Effector CD4-positive, alpha-beta T cell (primary cell): Measurements from ENCODE around the gene DDX1.
"Not testable (repeated sequence)": the region's sequence is repeated elsewhere in the genome, so short reads cannot be mapped to it uniquely, and the experiment has no call there.

Source experiments
- DNase-seq: peaks from one replicate; pipeline ENCODE4 v3.0.0-alpha.2; 2020
- total RNA-seq: gene quantifications from one replicate; lab custom pipeline; 2026; lab: John Stamatoyannopoulos, UW

DDX1 gene
- total RNA-seq, result 43.0 reads per million, percentile 65 among the genes with 10 or more reads in this experiment

DNA sequence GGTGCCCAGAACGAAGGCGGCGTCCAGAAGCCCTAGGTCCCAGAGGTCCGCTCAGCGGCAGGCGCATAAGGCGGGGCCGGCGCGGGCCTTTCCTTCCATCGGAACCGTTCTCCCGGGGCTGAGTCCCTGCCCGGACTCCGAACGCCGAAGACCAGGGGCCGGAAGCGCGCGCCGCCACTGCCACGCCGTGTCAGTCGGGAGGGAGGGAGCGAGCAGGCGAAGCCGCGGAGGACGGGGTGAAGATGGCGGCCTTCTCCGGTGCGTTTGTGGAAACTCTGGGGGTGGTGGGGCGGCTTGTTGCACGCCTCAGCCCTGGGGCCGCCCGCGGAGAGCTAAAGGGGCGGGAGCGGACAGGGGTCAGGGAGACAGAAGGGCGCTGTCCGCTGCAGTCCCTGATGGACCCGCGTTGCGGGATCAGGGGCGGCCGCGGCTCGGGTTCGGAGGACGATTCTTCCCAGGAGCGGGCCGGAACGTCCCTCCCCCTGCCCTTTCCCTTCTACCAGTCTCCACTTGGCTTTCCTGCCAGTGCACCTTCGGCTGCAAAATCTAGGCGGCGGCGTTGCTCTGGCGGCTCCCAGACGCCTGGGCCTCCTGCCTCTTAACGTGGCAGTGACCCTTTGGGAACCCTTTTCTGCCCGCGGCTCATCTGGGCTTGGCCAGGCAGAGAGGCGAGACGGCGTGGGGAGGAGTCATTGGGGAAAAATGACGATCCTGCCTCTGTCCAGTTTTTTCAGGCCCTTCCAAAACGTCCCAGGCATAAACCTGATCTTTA lies at the start of gene DDX1:
Gene DDX1, plus strand, starts transcription at position 177 of the 772 bp plus-strand sequence. Its CDS starts 66 bp downstream, at position 243.
- peak; percentile 79 for DNase-seq

DNA sequence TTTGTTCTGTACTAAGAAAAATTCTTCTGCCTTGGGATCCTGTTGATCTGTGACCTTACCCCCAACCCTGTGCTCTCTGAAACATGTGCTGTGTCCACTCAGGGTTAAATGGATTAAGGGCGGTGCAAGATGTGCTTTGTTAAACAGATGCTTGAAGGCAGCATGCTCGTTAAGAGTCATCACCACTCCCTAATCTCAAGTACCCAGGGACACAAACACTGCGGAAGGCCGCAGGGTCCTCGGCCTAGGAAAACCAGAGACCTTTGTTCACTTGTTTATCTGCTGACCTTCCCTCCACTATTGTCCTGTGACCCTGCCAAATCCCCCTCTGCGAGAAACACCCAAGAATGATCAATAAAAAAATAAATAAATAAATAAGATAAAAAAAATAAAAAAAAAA lies 49.4 kb upstream of the DDX1 start:
- not testable (repeated sequence) for DNase-seq

- DNase-seq, result no peak
Observed at GRCh38 chr2:15543053-15543452, 48.6 kb upstream of the DDX1 start.

DNA sequence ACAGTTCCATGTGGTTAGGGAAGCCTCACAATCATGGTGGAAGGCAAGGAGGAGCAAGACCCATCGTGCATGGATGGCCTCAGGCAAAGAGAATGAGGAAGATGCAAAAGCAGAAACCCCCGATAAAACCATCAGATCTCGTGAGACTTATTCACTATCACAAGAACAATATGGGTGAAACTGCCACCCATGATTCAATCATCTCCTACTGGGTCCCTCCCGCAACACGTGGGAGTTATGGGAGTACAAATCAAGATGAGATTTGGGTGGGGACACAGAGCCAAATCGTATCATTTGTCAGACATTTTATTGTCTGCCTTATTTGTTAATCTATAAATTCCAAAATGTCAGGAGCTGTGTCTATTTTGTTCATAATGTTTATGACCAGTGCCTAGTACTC lies 48.1 kb upstream of the DDX1 start:
- DNase-seq, result no peak

DNA sequence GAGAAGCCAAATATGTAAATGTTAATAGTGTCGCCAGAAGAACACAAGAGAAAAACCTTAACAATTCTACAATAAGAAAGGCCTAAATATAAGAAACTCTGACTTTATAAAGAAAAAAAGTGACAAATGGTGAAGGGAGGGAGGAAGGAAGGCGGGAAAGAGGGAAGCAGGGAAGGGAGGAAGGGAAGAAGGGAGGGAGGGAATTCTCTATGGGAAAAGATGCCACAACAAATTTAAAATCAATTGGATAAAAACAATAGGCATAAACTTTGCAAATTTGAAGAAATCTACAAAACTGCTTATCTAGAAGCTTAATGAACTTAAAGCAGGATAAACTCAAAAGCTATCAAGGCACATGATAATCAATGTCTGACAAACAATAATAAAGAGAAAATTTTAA lies 47.4 kb upstream of the DDX1 start:
- no peak for DNase-seq

- no peak for DNase-seq
Observed at GRCh38 chr2:15546297-15547098, 45.2 kb upstream of the DDX1 start.

DNA sequence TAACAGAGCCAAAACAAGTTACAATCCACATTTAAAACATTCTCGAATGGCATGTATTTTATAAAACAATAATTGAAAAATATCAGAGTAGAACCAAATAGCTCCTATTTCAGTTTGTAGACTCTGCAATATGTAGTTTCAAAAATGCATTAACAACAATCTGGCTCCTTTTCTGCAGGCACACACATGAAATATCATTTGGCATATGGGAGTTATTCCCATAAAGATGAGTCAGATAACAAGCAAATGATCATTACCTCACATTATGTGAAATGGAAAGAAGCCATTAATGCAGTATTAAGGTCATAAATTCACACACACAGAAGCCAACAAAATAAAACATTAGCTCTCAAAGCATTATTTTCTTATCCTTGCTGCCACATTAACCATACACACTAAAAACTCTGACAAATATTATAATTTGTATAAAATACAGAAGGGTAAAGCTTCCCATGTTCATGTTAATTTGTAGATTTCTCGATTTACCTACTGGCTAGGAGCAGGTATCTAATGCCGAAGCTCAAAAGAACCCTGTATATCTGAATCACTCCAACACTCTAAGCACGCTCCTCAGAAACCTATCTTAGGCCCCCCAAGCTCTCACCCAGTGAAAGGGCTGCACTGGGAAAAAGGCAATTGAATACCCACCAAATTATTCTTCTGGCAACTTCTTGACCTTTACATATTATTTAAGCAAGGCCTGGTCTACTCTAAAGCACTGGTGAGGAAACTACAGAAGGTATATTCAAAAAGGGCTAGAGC lies 44.4 kb upstream of the DDX1 start:
- no peak for DNase-seq

DNA sequence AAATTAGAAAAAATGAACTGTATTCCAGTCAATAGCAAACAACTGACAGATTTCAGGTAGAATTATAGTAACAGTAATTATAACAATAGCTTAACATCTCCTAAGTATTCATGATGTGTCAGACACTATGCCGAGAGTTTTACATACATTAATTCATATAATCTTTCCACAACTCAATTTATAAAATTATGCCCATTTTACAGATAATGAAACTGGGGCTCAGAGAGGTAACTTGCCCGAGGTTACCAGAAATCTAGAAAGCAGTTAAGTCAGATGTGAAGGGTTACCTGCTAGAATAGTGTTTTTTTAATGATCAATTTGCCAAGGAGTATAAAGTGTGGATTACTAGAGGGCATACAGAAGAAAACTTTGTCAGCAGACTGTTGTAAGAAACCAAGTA lies 42.7 kb upstream of the DDX1 start:
- DNase-seq, result no peak

- no peak for DNase-seq
Observed at GRCh38 chr2:15553519-15553918, 38.1 kb upstream of the DDX1 start.

GRCh38 chr2:15553951-15554350 lies 37.7 kb upstream of the DDX1 start:
- DNase-seq, result no peak

DNA sequence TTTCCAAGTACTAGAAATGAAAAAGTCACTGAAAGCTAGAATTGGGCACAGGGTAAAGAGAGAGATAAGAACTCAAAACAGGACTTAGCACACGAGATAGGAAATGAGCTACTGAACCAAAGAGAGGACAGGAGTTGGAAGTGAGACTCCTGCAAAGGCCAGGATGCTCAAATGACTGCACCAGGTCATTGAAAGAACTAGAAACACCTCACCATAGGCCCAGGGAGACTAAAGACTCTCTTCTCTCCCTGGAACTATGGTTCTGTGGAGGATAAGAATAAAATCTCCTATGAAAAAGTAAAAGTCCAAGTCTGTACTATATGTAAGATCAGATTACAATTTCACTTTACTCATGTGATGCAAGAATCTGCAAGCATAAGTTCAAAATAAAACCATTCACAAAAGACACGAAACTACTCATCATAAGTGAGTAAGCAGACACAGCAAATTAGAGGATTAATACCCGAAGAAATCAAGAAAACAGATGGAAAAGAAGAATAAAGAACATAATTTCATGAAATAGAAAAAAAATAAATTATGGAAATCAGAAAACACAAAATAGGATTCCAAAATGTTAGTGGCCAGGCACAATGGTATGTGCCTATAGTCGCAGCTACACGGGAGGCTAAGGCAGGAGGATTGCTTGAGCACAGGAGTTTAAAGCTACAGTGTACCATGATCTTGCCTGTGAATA lies 37.0 kb upstream of the DDX1 start:
- no peak for DNase-seq

- no peak for DNase-seq
Observed at GRCh38 chr2:15555760-15556193, 35.9 kb upstream of the DDX1 start.

- DNase-seq, result no peak
Observed at GRCh38 chr2:15556311-15556930, 35.2 kb upstream of the DDX1 start.

DNA sequence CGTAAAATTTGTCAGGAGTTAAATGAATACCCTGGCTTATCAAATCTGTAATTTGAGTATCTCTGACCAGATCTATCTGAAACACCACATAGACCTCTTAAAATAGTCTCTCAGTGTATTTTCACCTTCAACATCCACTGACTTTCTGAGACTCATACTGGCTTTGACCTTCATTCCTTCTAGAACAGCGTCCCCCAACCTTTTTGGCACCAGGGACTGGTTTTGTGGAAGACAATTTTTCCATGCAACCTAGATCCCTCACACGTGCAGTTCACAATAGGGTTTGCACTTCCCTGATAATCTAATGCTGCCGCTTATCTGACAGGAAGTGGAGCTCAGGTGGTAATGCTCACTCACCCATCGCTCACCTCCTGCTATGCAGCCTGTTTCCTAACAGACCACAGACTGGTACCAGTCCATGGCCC lies 33.8 kb upstream of the DDX1 start:
- no peak for DNase-seq

DNA sequence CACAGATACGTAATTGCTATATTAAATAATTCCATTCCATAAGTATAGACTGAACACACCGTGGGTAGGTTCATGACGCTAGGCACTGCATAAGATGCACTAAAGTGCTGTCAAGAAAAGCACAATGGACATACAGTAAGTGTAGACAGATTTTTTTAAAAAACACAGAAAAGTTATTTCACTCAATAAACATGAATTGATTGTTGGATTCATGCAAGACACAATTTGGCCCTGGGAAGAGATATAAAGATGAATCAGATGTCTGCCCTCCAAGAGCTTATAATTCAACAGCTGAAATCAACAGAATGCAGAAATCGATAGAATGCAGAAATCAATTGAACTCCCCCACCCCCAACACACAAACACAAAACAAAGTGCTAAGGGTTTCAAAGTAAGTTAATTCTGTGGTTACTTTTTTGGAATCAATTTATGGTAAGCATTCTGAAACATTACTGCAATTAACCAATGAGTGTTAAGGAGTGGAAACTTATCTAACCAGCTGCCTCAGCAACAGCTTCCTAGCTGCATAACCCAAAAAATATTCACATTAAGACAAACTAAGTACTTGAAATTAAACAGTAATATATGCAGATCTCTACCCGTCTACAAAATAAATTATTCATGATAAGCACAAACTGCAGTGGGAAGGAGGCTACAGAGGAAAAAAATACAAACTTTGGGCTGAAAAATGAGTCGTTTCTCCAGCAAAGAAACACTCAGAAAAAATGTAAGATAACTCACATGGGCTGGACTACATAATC lies 32.1 kb upstream of the DDX1 start:
- DNase-seq, result no peak

- DNase-seq, result no peak
Observed at GRCh38 chr2:15560140-15560987, 31.3 kb upstream of the DDX1 start.

DNA sequence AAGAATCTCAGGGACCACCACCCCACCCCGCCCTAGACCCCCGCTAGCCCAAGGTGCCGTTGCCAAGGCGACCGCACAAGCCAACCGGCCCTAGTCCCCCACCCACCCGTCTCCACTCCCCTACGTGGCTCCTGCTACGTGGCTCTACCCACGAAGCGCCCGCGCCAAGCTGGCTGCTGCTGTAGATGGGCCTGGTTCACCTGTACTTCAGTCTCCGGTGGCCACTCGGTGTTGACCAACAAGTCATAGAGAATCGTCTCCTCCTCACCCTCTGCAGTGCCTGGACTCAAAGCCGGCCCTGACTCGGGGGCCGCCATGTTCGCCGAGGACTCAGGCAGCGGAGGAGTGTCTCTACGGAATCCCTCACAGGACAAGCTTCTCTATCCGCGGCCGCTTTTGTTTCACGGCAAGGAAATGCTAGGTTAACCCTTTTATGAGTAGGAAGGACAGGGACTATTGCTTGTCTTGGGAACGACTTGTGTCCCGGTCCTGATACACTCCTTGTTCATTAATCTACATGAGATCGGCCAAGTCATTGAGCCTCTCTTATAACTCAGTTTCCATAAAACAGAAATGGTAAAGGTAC lies 30.6 kb upstream of the DDX1 start, which contains the start of gene NBAS:
Gene NBAS, minus strand, starts transcription at position 347 of the 586 bp plus-strand sequence. Its CDS starts 30 bp downstream, at position 317.
- peak; percentile 66 for DNase-seq

- DNase-seq, result no peak
Observed at GRCh38 chr2:15561574-15562344, 29.9 kb upstream of the DDX1 start.
